ENCODE results near the gene ESRRB. TPM values are rescaled to one million over a fixed set of nuclear protein-coding genes. Genes with fewer than 3 reads are reported as not detected.

Gene ESRRB
- total RNA-seq, 1 donor from 2014 or later: 0.12 TPM

DNA sequence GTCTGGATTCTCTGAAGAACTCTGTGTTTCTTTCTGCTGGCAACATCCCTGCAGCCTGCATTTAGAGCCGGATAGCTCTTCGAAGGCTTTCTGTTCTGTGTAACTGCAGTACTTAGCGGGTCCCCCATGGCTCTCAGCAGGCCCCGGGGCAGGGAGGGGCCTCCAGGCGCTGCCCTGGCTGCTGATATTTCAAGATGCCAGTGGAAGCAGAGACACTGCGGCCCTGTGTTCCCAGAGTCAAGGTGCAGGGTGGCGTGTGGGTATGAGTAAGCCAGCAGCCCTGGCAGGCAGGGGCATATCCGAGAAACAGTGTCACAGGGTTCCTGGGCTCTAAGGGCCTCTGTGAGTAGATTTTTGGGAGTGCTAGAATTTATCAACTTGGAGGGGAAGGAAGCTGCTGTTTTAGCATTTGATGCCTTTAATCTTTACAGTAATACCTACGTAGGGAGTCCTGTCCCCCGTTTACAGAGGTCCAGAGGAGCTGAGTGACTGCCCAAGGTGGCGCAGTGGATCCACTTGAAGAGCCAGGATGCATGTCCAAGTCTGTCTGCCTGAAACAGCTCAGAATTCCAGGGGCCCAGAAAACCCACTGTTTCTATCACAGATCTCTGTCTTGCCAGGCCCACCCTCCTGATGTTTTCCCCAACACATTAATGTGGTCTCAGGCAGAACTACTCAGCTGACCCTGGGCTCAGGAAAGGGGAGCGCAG, 16.2 kb downstream of the ESRRB start:
- no peak for DNase-seq (ENCODE audit: low spot score, unreplicated experiment)
- H3K9me3 Mint-ChIP-seq (ENCODE audit: low read depth): no peaks in the 10 kb centered on the region
- no peaks in the 10 kb centered on the region for H3K36me3 Mint-ChIP-seq (ENCODE audit: insufficient read depth)
- no peak for TF ChIP-seq CTCF (IDR thresholded peaks at IDR 0.05; ENCODE audit: unreplicated experiment)
- no peaks in the 10 kb centered on the region for H3K4me1 Mint-ChIP-seq (ENCODE audit: low read depth)
- no peak overlapping the region for H3K4me3 Mint-ChIP-seq (ENCODE audit: low read depth)
- peaks cover 17% of the 10 kb centered on the region for H3K27me3 Mint-ChIP-seq
- H3K27ac Mint-ChIP-seq: no peak overlapping the region

DNA sequence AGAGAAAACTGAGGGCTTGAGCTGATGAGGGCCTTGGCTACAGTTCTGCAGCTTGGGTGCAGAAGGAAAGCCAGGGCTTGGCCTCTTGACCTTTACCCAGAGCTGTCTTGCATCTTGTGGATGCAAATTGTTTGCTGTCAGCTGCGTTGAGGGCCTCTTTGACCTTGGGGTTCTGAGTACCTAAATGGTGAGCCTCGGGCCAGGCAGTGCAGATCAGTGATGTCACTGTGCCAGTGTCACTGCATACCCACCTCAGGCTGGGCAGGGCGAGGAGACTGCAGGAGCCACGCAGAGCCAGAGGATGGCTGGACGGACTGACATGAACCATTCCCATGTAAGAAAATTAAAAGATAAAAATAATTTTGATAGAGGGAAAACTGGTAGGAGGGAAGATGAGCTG, 18.6 kb downstream of the ESRRB start:
- no peaks in the 10 kb centered on the region for H3K9me3 Mint-ChIP-seq (ENCODE audit: low read depth)
- H3K27me3 Mint-ChIP-seq: peaks cover 22% of the 10 kb centered on the region
- no peak for DNase-seq (ENCODE audit: low spot score, unreplicated experiment)
- no peak overlapping the region for H3K4me3 Mint-ChIP-seq (ENCODE audit: low read depth)
- no peaks in the 10 kb centered on the region for H3K36me3 Mint-ChIP-seq (ENCODE audit: insufficient read depth)
- H3K27ac Mint-ChIP-seq: no peak overlapping the region
- H3K4me1 Mint-ChIP-seq (ENCODE audit: low read depth): no peaks in the 10 kb centered on the region
- TF ChIP-seq CTCF (IDR thresholded peaks at IDR 0.05; ENCODE audit: unreplicated experiment): no peak

DNA sequence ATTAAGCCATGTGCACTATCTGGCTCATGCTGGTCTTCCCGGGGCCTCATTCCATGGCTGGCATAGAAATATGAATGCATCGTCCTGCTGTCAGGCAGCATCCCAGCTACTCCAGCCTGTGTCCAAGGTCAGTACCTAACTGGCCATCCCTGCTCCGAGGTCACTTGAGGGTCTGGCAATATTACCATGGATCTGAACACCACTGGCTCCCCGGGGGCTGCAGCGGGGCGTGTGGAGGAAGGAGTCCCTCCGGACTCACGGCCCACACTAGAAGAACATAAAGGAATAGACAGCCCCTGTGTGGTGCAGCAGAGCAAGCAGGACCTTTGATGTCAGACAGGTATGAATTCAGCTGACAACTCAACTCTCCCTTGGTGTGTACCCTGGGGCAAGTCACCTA, 19.2 kb downstream of the ESRRB start:
- no peak for DNase-seq (ENCODE audit: low spot score, unreplicated experiment)
- Mint-ChIP-seq H3K4me1 (ENCODE audit: low read depth) (no peaks in the 10 kb centered on the region), H3K9me3 (ENCODE audit: low read depth) (no peaks in the 10 kb centered on the region), H3K27me3 (peaks cover 25% of the 10 kb centered on the region), H3K36me3 (ENCODE audit: insufficient read depth) (no peaks in the 10 kb centered on the region), H3K27ac (no peak overlapping the region), H3K4me3 (ENCODE audit: low read depth) (no peak overlapping the region)
- TF ChIP-seq CTCF (IDR thresholded peaks at IDR 0.05; ENCODE audit: unreplicated experiment): no peak

- H3K4me3 Mint-ChIP-seq (ENCODE audit: low read depth): no peak overlapping the region
- no peak overlapping the region for H3K27ac Mint-ChIP-seq
- H3K4me1 Mint-ChIP-seq (ENCODE audit: low read depth): no peaks in the 10 kb centered on the region
- TF ChIP-seq CTCF (IDR thresholded peaks at IDR 0.05; ENCODE audit: unreplicated experiment): no peak
- H3K36me3 Mint-ChIP-seq (ENCODE audit: insufficient read depth): no peaks in the 10 kb centered on the region
- peaks cover 26% of the 10 kb centered on the region for H3K27me3 Mint-ChIP-seq
- no peaks in the 10 kb centered on the region for H3K9me3 Mint-ChIP-seq (ENCODE audit: low read depth)
- DNase-seq (ENCODE audit: low spot score, unreplicated experiment): no peak
These were observed 20.8 kb downstream of the ESRRB start for GRCh38 chr14:76396714-76397187.

DNA sequence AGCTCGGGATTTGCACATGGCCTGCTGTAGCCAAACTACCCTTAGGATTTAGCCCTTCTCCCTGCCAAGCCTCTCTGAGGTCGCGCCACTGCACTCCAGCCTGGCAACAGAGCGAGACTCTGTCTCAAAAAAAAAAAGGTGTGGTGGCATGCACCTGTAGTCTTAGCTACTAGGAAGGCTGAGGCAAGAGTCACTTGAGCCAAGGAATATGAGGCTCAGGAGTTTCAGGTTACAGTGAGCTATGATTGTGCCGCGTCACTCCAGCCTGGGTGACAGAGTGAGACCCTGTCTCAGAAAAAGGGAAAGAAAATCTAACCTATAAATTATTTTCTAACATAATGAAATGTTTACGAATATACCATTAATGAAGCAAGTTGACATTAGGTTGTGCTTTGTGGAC, 29.7 kb downstream of the ESRRB start:
- no peak overlapping the region for H3K4me3 Mint-ChIP-seq (ENCODE audit: low read depth)
- no peak overlapping the region for H3K27ac Mint-ChIP-seq
- no peak for TF ChIP-seq CTCF (IDR thresholded peaks at IDR 0.05; ENCODE audit: unreplicated experiment)
- H3K4me1 Mint-ChIP-seq (ENCODE audit: low read depth): peaks cover 1% of the 10 kb centered on the region
- no peaks in the 10 kb centered on the region for H3K36me3 Mint-ChIP-seq (ENCODE audit: insufficient read depth)
- no peak for DNase-seq (ENCODE audit: low spot score, unreplicated experiment)
- H3K9me3 Mint-ChIP-seq (ENCODE audit: low read depth): no peaks in the 10 kb centered on the region
- H3K27me3 Mint-ChIP-seq: peaks cover 33% of the 10 kb centered on the region

Measured in progenitor cell of endocrine pancreas (in vitro differentiated cells).